H9 (cell line): ENCODE results near the gene HSD17B3. TPM values are rescaled to one million over a fixed set of nuclear protein-coding genes. Genes with fewer than 3 reads are reported as not detected.

Experiments used
- DNase-seq: peaks from one replicate; pipeline ENCODE4 v3.0.0-alpha.2; 2017
- H2AFZ ChIP-seq: one replicate; pipeline ENCODE4 v1.6.1; 2013; ENCODE audit warnings: mild to moderate bottlenecking, low read length, control low read depth, moderate library complexity
- H2AK5ac ChIP-seq: 2 replicates; pipeline ENCODE4 v1.6.1; 2013; ENCODE audit warnings: low read length, control low read depth, mixed read lengths; ENCODE audit not compliant: insufficient read length
- H2BK120ac ChIP-seq: one replicate; pipeline ENCODE4 v1.6.1; 2013; ENCODE audit warnings: low read depth, mild to moderate bottlenecking, low read length, control low read depth, inconsistent platforms; ENCODE audit not compliant: poor library complexity, severe bottlenecking
- H2BK12ac ChIP-seq: 2 replicates; pipeline ENCODE4 v1.6.1; 2013; ENCODE audit warnings: low read length, control low read depth, mixed read lengths, low read depth; ENCODE audit not compliant: insufficient read length
- H2BK15ac ChIP-seq: 2 replicates; pipeline ENCODE4 v1.6.1; 2013; ENCODE audit warnings: low read depth, low read length, control low read depth
- H2BK20ac ChIP-seq: one replicate; pipeline ENCODE4 v1.6.1; 2013; ENCODE audit warnings: low read depth, mild to moderate bottlenecking, low read length, control low read depth, inconsistent platforms; ENCODE audit not compliant: poor library complexity, severe bottlenecking
- H2BK5ac ChIP-seq: 2 replicates; pipeline ENCODE4 v1.6.1; 2013; ENCODE audit warnings: low read length, control low read depth, mixed read lengths; ENCODE audit not compliant: insufficient read length
- H3K14ac ChIP-seq: 2 replicates; pipeline ENCODE4 v1.6.1; 2013; ENCODE audit warnings: low read length, control low read depth; ENCODE audit not compliant: insufficient read depth
- H3K18ac ChIP-seq: 2 replicates; pipeline ENCODE4 v1.6.1; 2013; ENCODE audit warnings: low read depth, mild to moderate bottlenecking, mixed read lengths, low read length, control low read depth; ENCODE audit not compliant: insufficient read length
- H3K23ac ChIP-seq: 2 replicates; pipeline ENCODE4 v1.6.1; 2013; ENCODE audit warnings: low read length, control low read depth, mixed read lengths, low read depth; ENCODE audit not compliant: insufficient read length
- H3K23me2 ChIP-seq: 2 replicates; pipeline ENCODE4 v1.6.1; 2013; ENCODE audit warnings: low read depth, mild to moderate bottlenecking, mixed read lengths, low read length, control low read depth; ENCODE audit not compliant: insufficient read length, poor library complexity, severe bottlenecking
- H3K27ac ChIP-seq: 2 replicates; pipeline ENCODE4 v1.5.1; 2013; ENCODE audit warnings: low read length, control low read depth, mixed read lengths, low read depth; ENCODE audit not compliant: insufficient read length
- H3K27me3 ChIP-seq: 2 replicates; pipeline ENCODE4 v1.6.1; 2013; ENCODE audit warnings: low read length, control low read depth, inconsistent platforms; ENCODE audit not compliant: insufficient read depth
- H3K4ac ChIP-seq: 2 replicates; pipeline ENCODE4 v1.6.1; 2013; ENCODE audit warnings: low read depth, mild to moderate bottlenecking, control low read depth, inconsistent platforms, low read length, moderate library complexity
- H3K4me1 ChIP-seq: 2 replicates; pipeline ENCODE4 v1.6.1; 2013; ENCODE audit warnings: low read length, control low read depth, inconsistent platforms; ENCODE audit not compliant: insufficient read depth
- H3K4me2 ChIP-seq: 2 replicates; pipeline ENCODE4 v1.6.1; 2013; ENCODE audit warnings: low read length, control low read depth, mixed read lengths; ENCODE audit not compliant: insufficient read length, insufficient read depth
- H3K56ac ChIP-seq: 2 replicates; pipeline ENCODE4 v1.6.1; 2013; ENCODE audit warnings: low read depth, mild to moderate bottlenecking, mixed read lengths, low read length, control low read depth; ENCODE audit not compliant: insufficient read length
- H3K79me1 ChIP-seq: 2 replicates; pipeline ENCODE4 v1.6.1; 2013; ENCODE audit warnings: low read depth, mild to moderate bottlenecking, moderate library complexity, low read length, control low read depth, inconsistent platforms; ENCODE audit not compliant: insufficient read depth, poor library complexity, severe bottlenecking
- H3K79me2 ChIP-seq: 2 replicates; pipeline ENCODE4 v1.6.1; 2013; ENCODE audit warnings: low read length, control low read depth, inconsistent platforms; ENCODE audit not compliant: insufficient read depth
- H3K9ac ChIP-seq: 2 replicates; pipeline ENCODE4 v1.6.1; 2013; ENCODE audit warnings: low read length, control low read depth, mixed read lengths; ENCODE audit not compliant: insufficient read length; ENCODE audit errors: extremely low read depth
- H3K9me3 ChIP-seq: one replicate; pipeline ENCODE4 v1.6.1; 2013; ENCODE audit warnings: low read depth, low read length, inconsistent platforms; ENCODE audit not compliant: control insufficient read depth
- H3T11ph ChIP-seq: one replicate; pipeline ENCODE4 v1.6.1; 2013; ENCODE audit warnings: mild to moderate bottlenecking, low read length, control low read depth, inconsistent platforms
- H4K20me1 ChIP-seq: one replicate; pipeline ENCODE4 v1.6.1; 2013; ENCODE audit not compliant: control insufficient read depth, insufficient read length, insufficient read depth
- H4K5ac ChIP-seq: 2 replicates; pipeline ENCODE4 v1.6.1; 2013; ENCODE audit warnings: low read depth, mild to moderate bottlenecking, mixed read lengths, low read length, control low read depth; ENCODE audit not compliant: insufficient read length
- H4K8ac ChIP-seq: replicated peaks from 2 replicates; pipeline ENCODE4 v1.6.1; 2013; ENCODE audit warnings: low read length, control low read depth, mixed read lengths, low read depth; ENCODE audit not compliant: insufficient read length
- H4K91ac ChIP-seq: 2 replicates; pipeline ENCODE4 v1.6.1; 2013; ENCODE audit warnings: low read depth, mild to moderate bottlenecking, moderate library complexity, mixed read lengths, low read length, control low read depth; ENCODE audit not compliant: insufficient read length
- H3K27ac Mint-ChIP-seq, 3 experiments: 2 replicates in 2 of 3; 3 replicates in 1 of 3; pipeline ENCODE4 v1.8.0; 2020 to 2021; ENCODE audit warnings: mixed read lengths in 3 of 3, mild to moderate bottlenecking in 1 of 3, moderate library complexity in 1 of 3
- H3K27me3 Mint-ChIP-seq: 2 replicates; pipeline ENCODE4 v1.8.0; 2021; ENCODE audit warnings: low read depth, mild to moderate bottlenecking, moderate library complexity, mixed read lengths
- H3K36me3 Mint-ChIP-seq, 3 experiments: 2 replicates in 2 of 3; 3 replicates in 1 of 3; pipeline ENCODE4 v1.8.0; 2020 to 2021; ENCODE audit warnings: low read depth in 3 of 3, mixed read lengths in 3 of 3; ENCODE audit not compliant: insufficient read depth in 1 of 3
- H3K4me1 Mint-ChIP-seq, 2 experiments: 2 replicates each; pipeline ENCODE4 v1.8.0; 2020; ENCODE audit warnings: mixed read lengths in 2 of 2
- H3K4me3 Mint-ChIP-seq, 2 experiments: 2 replicates in 1 of 2; 3 replicates in 1 of 2; pipeline ENCODE4 v1.8.0; 2020 to 2021; ENCODE audit warnings: mild to moderate bottlenecking in 2 of 2, mixed read lengths in 2 of 2, moderate library complexity in 1 of 2
- H3K9me3 Mint-ChIP-seq, 2 experiments: 2 replicates in 1 of 2; 3 replicates in 1 of 2; pipeline ENCODE4 v1.8.0; 2020; ENCODE audit warnings: mild to moderate bottlenecking in 2 of 2, mixed read lengths in 2 of 2, moderate library complexity in 1 of 2
- CTCF ChIP-seq: fragments of 200-600 bp; sonication (generic); conservative IDR thresholded peaks from 3 replicates; pipeline ENCODE4 v1.8.0; 2021; ENCODE audit warnings: antibody characterized with exemption, mild to moderate bottlenecking
- WGBS: extraction: QIAGEN DNeasy Blood & Tissue Kit; methylation state at CpG from one replicate; pipeline ENCODE4 v1.1.7; 2013; ENCODE audit warnings: missing lambda C conversion rate, low lambda C conversion rate, mixed read lengths; ENCODE audit not compliant: insufficient read length; ENCODE audit errors: extremely low coverage; 5-methylcytosine and 5-hydroxymethylcytosine counted together
- long read RNA-seq: library from polyadenylated mRNA; unstranded; transcript quantifications from one replicate; pipeline ENCODE4 v2.0.0, GENCODE V29; 2020
- total RNA-seq: library from RNA; stranded (reverse); gene quantifications from 2 replicates; pipeline ENCODE4 v1.2.1, GENCODE V29; 2021

The HSD17B3 gene
- total RNA-seq: not detected in 2 replicates
- long read RNA-seq: 0 reads

GRCh38 chr9:96302021-96302420 is at the start of gene HSD17B3:
HSD17B3 (minus strand) TSS chr9:96302176; CDS start chr9:96302104, 72 bp downstream.
- H3K9me3 ChIP-seq: no peaks in the 10 kb centered on the region
- H2BK120ac ChIP-seq: no peak within 1 kb of the TSS
- Mint-ChIP-seq H3K36me3 (no peaks in the 10 kb centered on the region), H3K9me3 (peaks cover 0 to 4% of the 10 kb centered on the region in 2 experiments; a peak in 1 of 5 replicates), H3K4me3 (no peak within 1 kb of the TSS), H3K4me1 (peaks cover 9 to 13% of the 10 kb centered on the region in 2 experiments), H3K27ac (peak within 1 kb of the TSS in 1 of 3 experiments; percentile 55; a peak in 1 of 7 replicates), H3K27me3 (no peaks in the 10 kb centered on the region)
- no peak within 1 kb of the TSS for H3K9ac ChIP-seq
- WGBS: no CpG with 5 or more reads among the region's 6 CpGs
- H3K23me2 ChIP-seq: no peaks in the 10 kb centered on the region
- H2BK5ac ChIP-seq: no peak within 1 kb of the TSS
- no peak within 1 kb of the TSS for H2BK20ac ChIP-seq
- no peaks in the 10 kb centered on the region for H3K79me1 ChIP-seq
- no peak within 1 kb of the TSS for H3K27ac ChIP-seq
- no peaks in the 10 kb centered on the region for H3K79me2 ChIP-seq
- DNase-seq: no peak
- TF ChIP-seq CTCF: no peak
- no peak within 1 kb of the TSS for H4K5ac ChIP-seq
- no peak within 1 kb of the TSS for H3K23ac ChIP-seq
- H3K27me3 ChIP-seq: no peaks in the 10 kb centered on the region; the same call in 1 of the 2 replicates
- H3K14ac ChIP-seq: no peak within 1 kb of the TSS
- H2AK5ac ChIP-seq: no peak within 1 kb of the TSS
- no peak within 1 kb of the TSS for H3K4me2 ChIP-seq
- H3K56ac ChIP-seq: no peak within 1 kb of the TSS
- H4K91ac ChIP-seq: no peak within 1 kb of the TSS
- H3K4ac ChIP-seq: no peak within 1 kb of the TSS
- H2BK12ac ChIP-seq: no peak within 1 kb of the TSS
- no peak within 1 kb of the TSS for H4K8ac ChIP-seq
- H3T11ph ChIP-seq: no peak within 1 kb of the TSS
- H3K18ac ChIP-seq: no peak within 1 kb of the TSS
- H2AFZ ChIP-seq: no peak within 1 kb of the TSS
- H2BK15ac ChIP-seq: no peak within 1 kb of the TSS
- no peaks in the 10 kb centered on the region for H3K4me1 ChIP-seq
- no peaks in the 10 kb centered on the region for H4K20me1 ChIP-seq
